ENCODE results near the gene MPIG6B.
A peak's percentile ranks its signal among the peaks of the same experiment; 100 is the strongest.

The MPIG6B gene

DNA sequence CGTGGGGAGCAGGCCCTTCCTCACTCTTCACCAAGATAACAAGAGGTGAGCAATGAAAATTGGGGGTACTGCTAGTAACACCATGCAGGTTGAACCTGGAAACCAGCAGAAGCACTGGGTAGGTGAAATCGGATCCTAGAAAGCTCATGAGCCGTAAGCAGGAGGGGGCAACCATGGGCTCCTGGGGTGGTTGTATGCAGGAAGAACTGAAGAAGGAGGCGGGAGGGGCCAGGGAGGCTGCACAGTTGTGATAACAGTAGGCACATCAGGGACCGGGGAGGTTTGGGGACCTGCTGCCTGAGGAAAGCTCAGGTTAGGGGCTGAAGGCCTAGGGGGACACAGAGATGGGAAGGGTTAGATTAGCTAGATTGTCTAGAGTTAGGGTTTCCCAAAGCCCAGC, 36.7 kb upstream of the MPIG6B start:
- Histone ChIP-seq H3K27me3 (ENCODE audit: insufficient read depth, poor library complexity, severe bottlenecking) (no peaks in the 10 kb centered on the region), H3K4me3 (replicated peaks; ENCODE audit: insufficient read depth, low read length) (no peak overlapping the region), H3K27ac (replicated peaks) (no peak overlapping the region)
- DNase-seq (ENCODE audit: low read depth in 1 of 2, low spot score in 1 of 2): no peak
- TF ChIP-seq GABPA (IDR thresholded peaks at IDR 0.05; ENCODE audit: low read depth) (no peak), SPI1 (IDR thresholded peaks at IDR 0.05; ENCODE audit: borderline replicate concordance, low read depth) (no peak), POLR2AphosphoS5 (IDR thresholded peaks at IDR 0.05; ENCODE audit: low read depth) (no peak)
- TF ChIP-seq, protein P1, sequence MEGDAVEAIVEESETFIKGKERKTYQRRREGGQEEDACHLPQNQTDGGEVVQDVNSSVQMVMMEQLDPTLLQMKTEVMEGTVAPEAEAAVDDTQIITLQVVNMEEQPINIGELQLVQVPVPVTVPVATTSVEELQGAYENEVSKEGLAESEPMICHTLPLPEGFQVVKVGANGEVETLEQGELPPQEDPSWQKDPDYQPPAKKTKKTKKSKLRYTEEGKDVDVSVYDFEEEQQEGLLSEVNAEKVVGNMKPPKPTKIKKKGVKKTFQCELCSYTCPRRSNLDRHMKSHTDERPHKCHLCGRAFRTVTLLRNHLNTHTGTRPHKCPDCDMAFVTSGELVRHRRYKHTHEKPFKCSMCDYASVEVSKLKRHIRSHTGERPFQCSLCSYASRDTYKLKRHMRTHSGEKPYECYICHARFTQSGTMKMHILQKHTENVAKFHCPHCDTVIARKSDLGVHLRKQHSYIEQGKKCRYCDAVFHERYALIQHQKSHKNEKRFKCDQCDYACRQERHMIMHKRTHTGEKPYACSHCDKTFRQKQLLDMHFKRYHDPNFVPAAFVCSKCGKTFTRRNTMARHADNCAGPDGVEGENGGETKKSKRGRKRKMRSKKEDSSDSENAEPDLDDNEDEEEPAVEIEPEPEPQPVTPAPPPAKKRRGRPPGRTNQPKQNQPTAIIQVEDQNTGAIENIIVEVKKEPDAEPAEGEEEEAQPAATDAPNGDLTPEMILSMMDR (IDR thresholded peaks at IDR 0.05; ENCODE audit: insufficient read depth, low read length): no peak
- TF ChIP-seq, protein P2, sequence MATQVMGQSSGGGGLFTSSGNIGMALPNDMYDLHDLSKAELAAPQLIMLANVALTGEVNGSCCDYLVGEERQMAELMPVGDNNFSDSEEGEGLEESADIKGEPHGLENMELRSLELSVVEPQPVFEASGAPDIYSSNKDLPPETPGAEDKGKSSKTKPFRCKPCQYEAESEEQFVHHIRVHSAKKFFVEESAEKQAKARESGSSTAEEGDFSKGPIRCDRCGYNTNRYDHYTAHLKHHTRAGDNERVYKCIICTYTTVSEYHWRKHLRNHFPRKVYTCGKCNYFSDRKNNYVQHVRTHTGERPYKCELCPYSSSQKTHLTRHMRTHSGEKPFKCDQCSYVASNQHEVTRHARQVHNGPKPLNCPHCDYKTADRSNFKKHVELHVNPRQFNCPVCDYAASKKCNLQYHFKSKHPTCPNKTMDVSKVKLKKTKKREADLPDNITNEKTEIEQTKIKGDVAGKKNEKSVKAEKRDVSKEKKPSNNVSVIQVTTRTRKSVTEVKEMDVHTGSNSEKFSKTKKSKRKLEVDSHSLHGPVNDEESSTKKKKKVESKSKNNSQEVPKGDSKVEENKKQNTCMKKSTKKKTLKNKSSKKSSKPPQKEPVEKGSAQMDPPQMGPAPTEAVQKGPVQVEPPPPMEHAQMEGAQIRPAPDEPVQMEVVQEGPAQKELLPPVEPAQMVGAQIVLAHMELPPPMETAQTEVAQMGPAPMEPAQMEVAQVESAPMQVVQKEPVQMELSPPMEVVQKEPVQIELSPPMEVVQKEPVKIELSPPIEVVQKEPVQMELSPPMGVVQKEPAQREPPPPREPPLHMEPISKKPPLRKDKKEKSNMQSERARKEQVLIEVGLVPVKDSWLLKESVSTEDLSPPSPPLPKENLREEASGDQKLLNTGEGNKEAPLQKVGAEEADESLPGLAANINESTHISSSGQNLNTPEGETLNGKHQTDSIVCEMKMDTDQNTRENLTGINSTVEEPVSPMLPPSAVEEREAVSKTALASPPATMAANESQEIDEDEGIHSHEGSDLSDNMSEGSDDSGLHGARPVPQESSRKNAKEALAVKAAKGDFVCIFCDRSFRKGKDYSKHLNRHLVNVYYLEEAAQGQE (IDR thresholded peaks at IDR 0.05; ENCODE audit: insufficient replicate concordance, low read depth): no peak

DNA sequence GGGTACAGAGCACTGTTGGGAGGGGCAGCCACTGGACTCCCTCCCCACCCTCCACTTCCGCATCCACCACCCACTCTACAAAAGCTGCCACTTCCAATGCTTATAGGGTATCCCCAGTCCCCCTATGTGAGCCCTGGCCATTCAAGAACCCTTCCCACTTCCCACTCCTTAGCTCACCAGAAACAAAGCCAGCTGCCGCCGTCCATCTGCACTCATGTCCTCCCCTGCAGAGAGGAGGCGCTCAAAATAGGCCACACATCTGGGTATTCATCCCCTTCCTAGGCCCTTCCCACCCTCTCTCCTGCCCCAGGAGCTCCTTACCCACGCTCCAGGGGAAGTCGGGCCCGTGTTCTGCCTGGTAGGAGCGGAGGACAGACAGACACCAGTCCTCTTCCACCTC, 35.9 kb upstream of the MPIG6B start:
- no peak for TF ChIP-seq POLR2AphosphoS5 (IDR thresholded peaks at IDR 0.05; ENCODE audit: low read depth)

DNA sequence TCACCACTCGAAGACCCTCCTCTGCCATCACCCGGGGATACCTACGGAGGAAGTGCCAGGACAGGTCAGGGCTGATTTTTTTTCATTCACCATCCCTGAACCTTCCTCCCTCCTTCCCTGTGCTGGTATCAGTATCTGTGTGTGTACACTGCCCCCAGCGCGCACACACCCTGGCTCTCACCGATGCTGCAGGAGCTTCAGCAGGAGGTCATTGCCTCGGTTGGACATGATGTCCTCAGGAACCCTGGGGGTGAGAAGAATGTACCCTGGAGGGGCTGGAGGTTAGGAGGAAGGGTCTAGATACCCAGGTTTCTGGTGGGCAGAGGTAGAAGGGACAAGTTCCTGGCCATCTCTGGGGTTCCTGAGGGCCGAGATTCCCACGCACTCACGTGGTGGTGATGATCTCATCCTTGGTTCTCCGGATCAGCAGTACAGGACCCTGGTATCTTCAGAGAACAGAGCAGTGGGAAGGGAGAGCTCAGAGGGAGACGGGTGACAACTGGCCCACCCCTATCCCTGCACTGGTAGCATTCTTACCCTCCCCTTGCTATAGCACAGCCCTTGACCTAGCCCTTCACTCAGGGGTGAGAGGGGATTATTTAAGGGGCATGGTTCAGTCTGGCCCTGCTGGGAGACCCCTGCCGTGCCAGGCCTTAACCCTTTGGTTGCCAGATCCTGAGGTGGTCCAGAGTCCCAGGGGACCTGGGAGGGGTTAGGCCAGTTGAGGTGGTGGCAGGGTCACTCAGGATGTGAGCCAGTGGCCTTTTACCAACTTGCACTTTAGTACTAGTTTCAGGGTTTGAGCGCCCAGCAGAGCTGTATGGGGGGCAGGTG, 35.1 kb upstream of the MPIG6B start:
- Histone ChIP-seq H3K27me3 (ENCODE audit: insufficient read depth, poor library complexity, severe bottlenecking) (no peaks in the 10 kb centered on the region), H3K4me3 (replicated peaks; ENCODE audit: insufficient read depth, low read length) (no peak overlapping the region), H3K27ac (replicated peaks) (no peak overlapping the region)
- DNase-seq (ENCODE audit: low read depth in 1 of 2, low spot score in 1 of 2): no peak
- TF ChIP-seq, protein P1 (IDR thresholded peaks at IDR 0.05; ENCODE audit: insufficient read depth, low read length): no peak
- TF ChIP-seq SPI1 (IDR thresholded peaks at IDR 0.05; ENCODE audit: borderline replicate concordance, low read depth) (no peak), GABPA (IDR thresholded peaks at IDR 0.05; ENCODE audit: low read depth) (no peak), POLR2AphosphoS5 (IDR thresholded peaks at IDR 0.05; ENCODE audit: low read depth) (no peak)
- TF ChIP-seq, protein P2 (IDR thresholded peaks at IDR 0.05; ENCODE audit: insufficient replicate concordance, low read depth): no peak

More for the DNA sequence above, 35.9 kb upstream of the MPIG6B start:
- Histone ChIP-seq H3K27me3 (ENCODE audit: insufficient read depth, poor library complexity, severe bottlenecking) (no peaks in the 10 kb centered on the region), H3K27ac (replicated peaks) (no peak overlapping the region), H3K4me3 (replicated peaks; ENCODE audit: insufficient read depth, low read length) (no peak overlapping the region)
- DNase-seq (ENCODE audit: low read depth in 1 of 2, low spot score in 1 of 2): no peak

DNA sequence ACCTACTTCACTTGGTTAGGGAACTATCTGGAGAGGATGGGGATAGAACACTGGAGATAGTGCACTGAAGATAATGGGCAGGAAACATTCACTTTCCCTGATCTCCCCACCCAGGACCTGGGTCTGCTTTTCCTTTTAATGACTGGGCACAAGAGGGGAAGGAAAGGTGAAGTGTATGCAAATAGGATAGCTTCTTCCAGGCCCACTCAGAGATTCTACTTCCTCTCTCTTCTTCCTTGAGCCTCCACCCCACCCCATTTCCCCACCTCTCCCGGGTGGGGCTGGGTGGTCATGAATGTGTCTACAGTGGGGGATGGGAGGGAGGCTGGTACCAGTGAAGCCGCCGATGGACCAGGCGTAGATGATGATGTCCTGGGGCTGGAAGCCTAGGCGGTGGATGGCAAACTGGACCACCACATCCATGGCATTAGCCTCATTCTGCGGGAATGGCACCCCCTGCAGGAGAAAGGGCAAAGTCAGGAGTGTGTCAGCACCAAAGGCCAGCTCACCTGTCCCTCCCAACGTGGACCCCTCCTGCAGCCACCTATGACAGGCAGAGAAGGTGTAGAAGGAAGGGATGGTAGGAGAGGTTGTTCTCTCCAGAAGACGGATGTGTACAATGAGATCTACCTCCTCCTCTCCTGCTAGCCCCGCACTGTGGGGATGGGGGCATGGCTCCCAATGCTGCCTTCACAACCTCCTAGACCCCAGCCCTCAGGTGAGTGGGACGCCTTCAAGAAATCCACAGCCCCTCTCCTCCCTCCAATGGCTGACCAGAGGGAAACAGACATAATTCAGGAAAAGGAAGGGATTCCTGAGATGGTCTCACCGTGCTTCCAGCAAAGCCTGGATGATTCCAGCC, 33.7 kb upstream of the MPIG6B start:
- no peak for TF ChIP-seq POLR2AphosphoS5 (IDR thresholded peaks at IDR 0.05; ENCODE audit: low read depth)
- TF ChIP-seq, protein P1 (IDR thresholded peaks at IDR 0.05; ENCODE audit: insufficient read depth, low read length): peak; percentile 35
- Histone ChIP-seq H3K27me3 (ENCODE audit: insufficient read depth, poor library complexity, severe bottlenecking) (no peaks in the 10 kb centered on the region), H3K27ac (replicated peaks) (no peak overlapping the region), H3K4me3 (replicated peaks; ENCODE audit: insufficient read depth, low read length) (no peak overlapping the region)
- no peak for DNase-seq (ENCODE audit: low read depth in 1 of 2, low spot score in 1 of 2)

Data from HL-60 (cell line).